Measurements from ENCODE around the gene FLYWCH1. TPM values are rescaled to one million over a fixed set of nuclear protein-coding genes. Genes with fewer than 3 reads are reported as not detected.

The FLYWCH1 gene
- total and polyA plus RNA-seq, 9 of the 15 experiments (the other 6 are each of a cell fraction or from before 2014, with no cell fraction given), result 0.18 to 33.6 (median 11.3) TPM

DNA sequence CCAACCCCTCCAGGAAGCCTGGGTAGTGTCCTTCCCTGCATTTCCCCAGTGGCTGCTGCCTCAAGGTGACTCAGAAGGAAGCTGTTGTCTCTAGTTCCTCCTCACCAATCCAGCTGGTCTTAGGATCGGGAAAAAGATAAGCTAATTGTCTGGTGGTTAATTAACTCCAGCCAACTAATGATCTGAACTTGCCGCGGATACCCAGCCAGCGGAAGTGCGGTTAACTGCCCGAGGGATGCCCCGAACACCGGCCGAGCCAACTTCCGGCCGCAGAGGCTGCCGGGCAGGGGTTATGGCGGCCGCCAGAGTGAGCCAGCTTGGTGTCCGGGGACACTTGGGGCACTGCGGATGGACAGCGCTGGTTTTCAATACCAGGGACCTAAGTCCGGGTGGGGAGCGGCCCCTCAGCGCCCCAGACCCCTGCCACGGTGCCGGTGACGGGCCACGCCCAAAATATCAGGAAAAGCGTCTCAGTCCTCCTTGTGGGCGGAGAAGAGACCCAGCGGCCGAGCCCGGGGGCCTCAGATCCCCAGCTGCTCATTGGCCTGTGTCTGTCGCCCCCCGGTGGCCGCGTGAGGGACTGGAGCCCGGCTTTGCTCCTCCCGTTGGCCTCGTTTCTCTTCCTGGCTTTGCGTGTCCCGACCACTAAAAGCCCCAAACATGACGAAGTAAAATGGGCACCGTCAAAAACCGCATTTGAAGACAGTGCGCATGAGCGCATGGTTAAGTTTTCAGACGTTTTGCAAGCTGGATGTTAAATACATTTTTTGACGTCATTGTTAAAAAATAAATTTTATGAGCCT, 43.5 kb upstream of the FLYWCH1 start (continued):
- TF ChIP-seq PBX2 (CRISPR knock-in tag; IDR thresholded peaks at IDR 0.05; ENCODE audit: low read depth) (no peak), PBX2 (tag; conservative IDR thresholded peaks at IDR 0.05; ENCODE audit: low read depth) (no peak), ZFP1 (CRISPR knock-in tag; IDR thresholded peaks at IDR 0.05) (no peak), HMBOX1 (IDR thresholded peaks at IDR 0.05) (peak; percentile 89), KAT2B (IDR thresholded peaks at IDR 0.05; ENCODE audit: low read depth, low read length) (no peak), ZNF282 (CRISPR knock-in tag; IDR thresholded peaks at IDR 0.05) (no peak), FOSL1 (tag; conservative IDR thresholded peaks at IDR 0.05) (peak; percentile 82), GATA2 (CRISPR knock-in tag; IDR thresholded peaks at IDR 0.05) (no peak), CTBP1 (IDR thresholded peaks at IDR 0.05; ENCODE audit: borderline replicate concordance) (peak; percentile 89), MLX (CRISPR knock-in tag; conservative IDR thresholded peaks at IDR 0.05) (0 out of 4 replicates have a peak, but pooled peaks of 1 of the 2 experiments have one; percentile 24), ZNF121 (CRISPR knock-in tag; conservative IDR thresholded peaks at IDR 0.05) (no peak), ZNF408 (CRISPR knock-in tag; IDR thresholded peaks at IDR 0.05; ENCODE audit: low read depth) (no peak), ZNF764 (CRISPR knock-in tag; IDR thresholded peaks at IDR 0.05; ENCODE audit: low read depth) (no peak), ATF1 (CRISPR knock-in tag; IDR thresholded peaks at IDR 0.05) (no peak), ATF1 (tag; IDR thresholded peaks at IDR 0.05) (peak; percentile 84), E2F8 (IDR thresholded peaks at IDR 0.05; ENCODE audit: low read depth, partially characterized antibody) (peak; percentile 68), ELF2 (CRISPR knock-in tag; IDR thresholded peaks at IDR 0.05) (peak; percentile 83), ZNF76 (CRISPR knock-in tag; IDR thresholded peaks at IDR 0.05; ENCODE audit: borderline replicate concordance) (peak; percentile 93)
- TF ChIP-seq, protein P1, sequence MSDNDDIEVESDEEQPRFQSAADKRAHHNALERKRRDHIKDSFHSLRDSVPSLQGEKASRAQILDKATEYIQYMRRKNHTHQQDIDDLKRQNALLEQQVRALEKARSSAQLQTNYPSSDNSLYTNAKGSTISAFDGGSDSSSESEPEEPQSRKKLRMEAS (CRISPR knock-in tag; IDR thresholded peaks at IDR 0.05), result peak; percentile 72; the same call in 1 of the 2 replicates

All from K562 (cell line).